Osteoblast (primary cell): ENCODE measurements around the gene PEMT. TPM values are rescaled to one million over a fixed set of nuclear protein-coding genes. Genes with fewer than 3 reads are reported as not detected.
A peak's percentile ranks its signal among the peaks of the same experiment; 100 is the strongest.

Experiments
- DNase-seq: peaks from one replicate; pipeline ENCODE4 v3.0.0; 2011; ENCODE audit warnings: low spot score, mixed read lengths; ENCODE audit not compliant: insufficient read length; ENCODE audit errors: missing footprints
- H2AFZ ChIP-seq: 2 replicates; pipeline ENCODE4 v1.6.0; 2011; ENCODE audit warnings: mild to moderate bottlenecking, low read length
- H3K27ac ChIP-seq: 2 replicates; pipeline ENCODE4 v1.5.1; 2011; ENCODE audit warnings: mild to moderate bottlenecking, low read depth, low read length, moderate library complexity
- H3K27me3 ChIP-seq: 2 replicates; pipeline ENCODE4 v1.6.0; 2012; ENCODE audit warnings: mild to moderate bottlenecking, control low read depth, inconsistent platforms, low read length, moderate library complexity; ENCODE audit not compliant: insufficient read depth
- H3K36me3 ChIP-seq: 2 replicates; pipeline ENCODE4 v1.5.1; 2011; ENCODE audit warnings: mild to moderate bottlenecking, low read length, control low read depth, moderate library complexity; ENCODE audit not compliant: insufficient read depth
- H3K4me1 ChIP-seq: 2 replicates; pipeline ENCODE4 v1.5.1; 2011; ENCODE audit warnings: mild to moderate bottlenecking, low read length, control low read depth, moderate library complexity; ENCODE audit not compliant: insufficient read depth
- H3K4me2 ChIP-seq: 2 replicates; pipeline ENCODE4 v1.6.0; 2011; ENCODE audit warnings: mild to moderate bottlenecking, low read length; ENCODE audit not compliant: insufficient read depth
- H3K4me3 ChIP-seq: fragments of 200-600 bp; sonication (generic); 3 replicates; pipeline ENCODE4 v1.5.1; 2012; ENCODE audit warnings: mild to moderate bottlenecking, low read length, inconsistent platforms; ENCODE audit not compliant: insufficient read depth
- H3K79me2 ChIP-seq: 2 replicates; pipeline ENCODE4 v1.6.0; 2012; ENCODE audit warnings: mild to moderate bottlenecking, low read length, control low read depth, inconsistent platforms; ENCODE audit not compliant: insufficient read depth
- H3K9me3 ChIP-seq: 2 replicates; pipeline ENCODE4 v1.5.1; 2011; ENCODE audit warnings: low read depth, low read length, control low read depth
- H4K20me1 ChIP-seq: 2 replicates; pipeline ENCODE4 v1.6.0; 2012; ENCODE audit warnings: mild to moderate bottlenecking, low read length, control low read depth; ENCODE audit not compliant: insufficient read depth
- CTCF ChIP-seq: IDR thresholded peaks from 2 replicates; pipeline ENCODE4 v1.5.1; 2011; ENCODE audit warnings: mild to moderate bottlenecking, low read depth, low read length, moderate library complexity; ENCODE audit errors: extremely low read depth
- total RNA-seq: library from RNA; depleted of rRNA; stranded (reverse); fragments of >200 nt; gene quantifications from 2 replicates; pipeline ENCODE4 v1.2.3, GENCODE V29; 2012

PEMT gene
- total RNA-seq, 1 donor, result 26.4 TPM

GRCh38 chr17:17497845-17498520, 93.5 kb downstream of the PEMT start:
- Histone ChIP-seq H3K4me3 (no peak overlapping the region), H4K20me1 (no peaks in the 10 kb centered on the region), H3K36me3 (no peaks in the 10 kb centered on the region), H2AFZ (no peak overlapping the region), H3K27me3 (peaks cover 3% of the 10 kb centered on the region), H3K79me2 (no peaks in the 10 kb centered on the region), H3K9me3 (no peaks in the 10 kb centered on the region), H3K4me1 (peaks cover 12% of the 10 kb centered on the region), H3K27ac (no peak overlapping the region), H3K4me2 (no peak overlapping the region)
- TF ChIP-seq CTCF, result no peak
- peak; percentile 49 for DNase-seq

DNA sequence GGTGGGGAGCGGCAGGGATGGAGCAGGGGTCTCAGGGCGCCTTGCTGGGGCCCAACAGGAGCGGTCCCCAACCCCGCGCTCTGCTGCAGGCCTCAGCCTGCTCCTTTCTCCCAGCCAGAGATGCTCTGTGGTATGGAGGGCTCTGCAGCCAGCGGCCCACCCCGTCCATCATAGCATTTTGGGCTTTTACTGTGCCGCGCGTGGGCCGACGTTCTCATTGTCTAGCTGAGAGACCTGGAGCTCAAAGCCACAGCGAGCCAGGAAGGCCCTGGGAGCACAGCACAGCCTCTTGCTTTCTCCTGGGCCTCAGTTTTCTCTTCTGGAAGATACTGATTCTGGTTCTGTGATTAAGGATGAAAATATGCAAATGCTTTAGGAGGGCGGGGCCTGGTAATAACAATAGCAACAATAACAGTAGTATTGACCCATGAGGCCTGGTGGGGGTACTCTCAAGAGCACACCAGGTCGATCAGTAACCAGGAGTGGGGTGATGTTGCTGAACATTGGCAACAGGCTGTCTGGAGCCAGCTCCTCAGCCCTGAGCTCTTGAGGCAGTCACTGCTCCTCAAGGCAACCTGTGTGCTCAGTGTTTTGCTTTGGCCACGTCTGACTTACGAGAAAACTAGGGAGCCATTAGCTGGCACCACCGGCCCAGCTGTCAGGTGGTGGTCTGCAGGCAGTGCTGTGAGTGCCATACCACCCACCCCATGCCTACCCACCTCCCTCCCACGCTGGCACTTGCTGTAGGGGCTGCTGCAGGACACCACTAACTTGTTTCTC, 94.3 kb downstream of the PEMT start:
- Histone ChIP-seq H3K4me3 (peak overlapping the region; percentile 79), H3K27ac (no peak overlapping the region)

DNA sequence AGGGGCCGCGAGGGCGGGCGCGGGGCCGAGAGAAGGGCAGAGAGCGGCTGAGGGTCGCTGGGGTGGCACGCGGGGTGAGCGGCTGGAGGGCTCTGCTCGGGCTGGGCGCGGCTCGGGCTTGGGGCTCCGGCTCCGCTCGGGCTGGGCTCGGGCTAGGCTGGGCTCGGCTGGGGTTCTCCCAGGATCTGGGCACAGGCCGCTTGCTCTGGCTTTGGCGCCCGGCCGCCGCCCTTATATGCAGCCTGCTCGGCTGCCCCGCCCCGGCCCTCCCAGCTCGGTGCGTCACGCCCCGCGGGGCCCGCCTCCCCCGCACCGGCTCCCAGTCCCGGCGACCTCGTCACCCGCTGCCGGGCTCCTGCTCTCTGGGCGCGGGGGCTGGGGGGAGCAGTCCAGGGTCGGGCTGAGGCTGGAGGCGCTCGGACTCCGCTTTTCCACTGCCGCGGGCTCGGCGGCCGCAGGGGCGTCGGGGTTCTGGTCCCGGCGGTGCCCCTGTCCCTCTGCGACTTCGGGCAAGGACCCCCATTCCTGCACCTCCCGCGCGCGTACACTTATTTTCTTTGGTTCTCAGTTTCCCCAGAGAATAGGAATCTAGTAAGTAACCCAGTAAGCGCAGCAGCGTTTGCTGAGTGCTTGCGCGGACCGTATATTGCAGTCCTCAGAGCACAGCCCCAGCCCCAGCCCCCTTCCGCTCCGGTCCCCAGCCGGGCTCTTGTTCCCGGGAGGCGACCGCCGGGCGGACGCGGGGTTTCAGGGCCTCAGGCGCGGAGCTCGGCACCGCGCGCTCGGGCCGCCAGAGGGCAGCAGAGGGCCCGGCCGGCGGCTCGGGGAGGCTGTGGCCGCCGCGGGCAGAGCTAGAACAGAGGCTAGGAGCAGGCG, 95.1 kb downstream of the PEMT start, which contains the start of gene RASD1:
Gene RASD1, minus strand, starts transcription at position 207 of the 876 bp plus-strand sequence. CDS start 214 bp downstream, outside the sequence.
- Histone ChIP-seq H2AFZ (peak within 1 kb of the TSS; percentile 83), H3K27ac (peak within 1 kb of the TSS; percentile 72), H4K20me1 (no peaks in the 10 kb centered on the region), H3K27me3 (peaks cover 3% of the 10 kb centered on the region), H3K4me1 (peaks cover 12% of the 10 kb centered on the region), H3K4me2 (peak within 1 kb of the TSS; percentile 95), H3K9me3 (no peaks in the 10 kb centered on the region), H3K79me2 (no peaks in the 10 kb centered on the region), H3K4me3 (peak within 1 kb of the TSS; percentile 79), H3K36me3 (peaks cover 2% of the 10 kb centered on the region)
- peak; percentile 64 for TF ChIP-seq CTCF
- peak; percentile 100 for DNase-seq

More for the DNA sequence above, 94.3 kb downstream of the PEMT start:
- Histone ChIP-seq H3K27me3 (peaks cover 3% of the 10 kb centered on the region), H3K9me3 (no peaks in the 10 kb centered on the region), H3K36me3 (no peaks in the 10 kb centered on the region), H3K4me2 (peak overlapping the region; percentile 95), H4K20me1 (no peaks in the 10 kb centered on the region), H2AFZ (peak overlapping the region; percentile 72), H3K4me1 (peaks cover 12% of the 10 kb centered on the region), H3K79me2 (no peaks in the 10 kb centered on the region)
- peak; percentile 84 for DNase-seq
- no peak for TF ChIP-seq CTCF
